GM13976 (cell line): ENCODE data around the gene SMIM15.

Experiments used
- DNase-seq: peaks from one replicate; pipeline ENCODE4 v3.0.0; 2012; ENCODE audit warnings: low spot score
- in situ Hi-C: fragments of 300-500 bp; cut with MboI; formaldehyde crosslinking; loops from one replicate; pipeline ENCODE4 v1.12.0; 2022; ENCODE audit warnings: low sequenced_read_pairs, mixed read lengths, inconsistent platforms; ENCODE audit not compliant: unreplicated experiment
- TF ChIP-seq, protein P1 (sequence below): IDR thresholded peaks from 2 replicates; pipeline ENCODE4 v1.5.1; 2012; ENCODE audit warnings: borderline replicate concordance, mild to moderate bottlenecking; ENCODE audit not compliant: insufficient read depth; ENCODE audit errors: extremely low read depth, missing control alignments, control extremely low read depth

Gene SMIM15

DNA sequence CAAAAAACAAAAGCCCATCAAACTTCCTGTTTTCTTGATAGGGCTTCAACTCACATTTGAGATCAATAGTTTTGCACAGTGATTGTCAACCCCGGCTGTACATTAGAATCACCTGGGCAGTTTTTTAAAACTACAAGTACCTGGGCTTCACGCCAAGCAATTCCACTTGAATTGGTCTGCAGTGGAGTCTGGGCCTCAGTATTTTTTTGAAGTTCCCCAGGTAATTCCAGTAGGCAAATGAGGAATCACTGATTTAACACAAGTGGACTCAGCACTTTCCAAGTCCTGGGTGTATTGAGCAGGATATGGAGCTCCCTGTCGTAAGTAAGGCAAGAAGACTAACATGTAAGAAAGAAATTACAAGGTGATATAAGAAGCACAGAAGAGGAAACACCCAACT, 14.8 kb upstream of the SMIM15 start:
- in situ Hi-C loops: no loop called here
- TF ChIP-seq, protein P1, sequence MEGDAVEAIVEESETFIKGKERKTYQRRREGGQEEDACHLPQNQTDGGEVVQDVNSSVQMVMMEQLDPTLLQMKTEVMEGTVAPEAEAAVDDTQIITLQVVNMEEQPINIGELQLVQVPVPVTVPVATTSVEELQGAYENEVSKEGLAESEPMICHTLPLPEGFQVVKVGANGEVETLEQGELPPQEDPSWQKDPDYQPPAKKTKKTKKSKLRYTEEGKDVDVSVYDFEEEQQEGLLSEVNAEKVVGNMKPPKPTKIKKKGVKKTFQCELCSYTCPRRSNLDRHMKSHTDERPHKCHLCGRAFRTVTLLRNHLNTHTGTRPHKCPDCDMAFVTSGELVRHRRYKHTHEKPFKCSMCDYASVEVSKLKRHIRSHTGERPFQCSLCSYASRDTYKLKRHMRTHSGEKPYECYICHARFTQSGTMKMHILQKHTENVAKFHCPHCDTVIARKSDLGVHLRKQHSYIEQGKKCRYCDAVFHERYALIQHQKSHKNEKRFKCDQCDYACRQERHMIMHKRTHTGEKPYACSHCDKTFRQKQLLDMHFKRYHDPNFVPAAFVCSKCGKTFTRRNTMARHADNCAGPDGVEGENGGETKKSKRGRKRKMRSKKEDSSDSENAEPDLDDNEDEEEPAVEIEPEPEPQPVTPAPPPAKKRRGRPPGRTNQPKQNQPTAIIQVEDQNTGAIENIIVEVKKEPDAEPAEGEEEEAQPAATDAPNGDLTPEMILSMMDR: no peak
- DNase-seq: no peak

DNA sequence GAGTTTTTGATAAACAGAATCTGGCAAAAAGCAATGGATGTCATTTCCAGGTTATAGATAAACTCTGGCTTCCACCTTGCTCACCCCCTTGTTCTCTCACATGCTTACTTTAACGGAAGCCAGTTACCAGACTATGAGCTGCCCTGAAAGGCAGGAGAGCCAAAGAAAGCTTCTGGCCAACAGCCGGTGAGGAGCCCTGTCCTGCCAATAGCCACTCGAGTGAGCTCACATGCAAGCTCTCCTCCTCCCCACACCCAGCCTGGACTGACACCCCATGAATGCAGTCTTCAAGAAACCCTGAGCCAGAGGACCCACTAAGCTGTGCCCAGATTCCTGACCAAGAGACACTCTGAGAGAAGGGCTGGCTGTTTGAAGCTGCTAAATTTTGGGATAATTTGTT, 14.4 kb upstream of the SMIM15 start:
- in situ Hi-C loops: no loop called here
- no peak for DNase-seq
- TF ChIP-seq, protein P1: no peak

DNA sequence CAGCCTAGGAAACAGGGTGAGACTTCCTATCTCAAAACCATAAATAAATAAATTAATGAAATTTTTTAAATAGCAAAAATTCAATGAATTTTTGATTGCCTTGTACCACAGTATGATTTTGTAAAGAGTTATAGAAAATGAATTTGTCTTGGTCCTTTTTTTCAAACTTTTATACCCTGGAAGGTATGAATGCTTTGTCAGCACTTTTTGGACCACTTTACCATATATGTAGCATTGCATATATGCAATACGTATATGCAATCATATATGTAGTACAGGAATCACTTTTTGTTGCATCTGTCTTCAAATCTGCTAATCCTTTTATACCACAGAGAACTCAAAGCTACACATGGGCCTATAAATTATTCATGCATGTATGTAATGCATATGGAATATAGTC, 9.2 kb upstream of the SMIM15 start:
- TF ChIP-seq, protein P1: no peak
- in situ Hi-C loops: no loop called here
- no peak for DNase-seq

DNA sequence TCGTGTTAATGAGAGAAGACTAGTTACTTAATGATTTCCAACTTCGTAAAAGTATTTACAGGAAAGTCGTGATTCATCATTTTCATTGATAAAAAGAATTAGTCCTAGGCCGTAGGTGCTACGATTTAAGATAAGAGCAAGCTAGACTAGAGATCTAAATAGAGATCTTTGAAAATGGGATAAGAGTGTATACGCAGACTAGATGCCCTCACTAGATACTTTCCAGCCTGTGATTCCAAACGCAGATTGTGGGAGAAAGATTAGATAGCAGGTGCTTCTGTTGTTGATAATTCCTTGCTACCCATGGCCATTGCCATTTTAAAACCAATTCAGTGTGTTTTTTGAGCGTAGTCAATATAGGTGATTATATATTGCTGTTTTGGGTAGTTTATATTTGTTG, 6.7 kb upstream of the SMIM15 start:
- DNase-seq: no peak
- TF ChIP-seq, protein P1: no peak
- in situ Hi-C loops: no loop called here

DNA sequence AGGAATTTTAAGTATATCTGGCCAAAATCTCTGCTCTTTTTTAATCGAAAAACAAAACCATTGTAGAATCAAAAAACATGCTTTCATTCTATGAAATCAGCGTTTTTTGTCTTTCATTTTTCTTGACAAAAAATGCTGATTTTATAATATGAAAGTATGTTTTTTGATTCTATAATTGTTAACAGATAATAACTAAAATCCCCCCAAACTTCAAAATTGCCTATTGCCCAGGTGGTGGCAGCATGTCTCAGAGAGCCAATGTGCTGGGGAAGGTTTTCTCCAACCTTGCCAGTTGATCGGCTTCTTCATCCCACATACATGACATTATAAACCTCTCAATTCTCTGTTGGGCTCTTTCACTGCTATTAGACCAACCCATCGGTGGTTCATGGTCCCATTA, 5.1 kb upstream of the SMIM15 start:
- DNase-seq: peak; percentile 53
- in situ Hi-C loops: no loop called here
- TF ChIP-seq, protein P1: peak; percentile 31

DNA sequence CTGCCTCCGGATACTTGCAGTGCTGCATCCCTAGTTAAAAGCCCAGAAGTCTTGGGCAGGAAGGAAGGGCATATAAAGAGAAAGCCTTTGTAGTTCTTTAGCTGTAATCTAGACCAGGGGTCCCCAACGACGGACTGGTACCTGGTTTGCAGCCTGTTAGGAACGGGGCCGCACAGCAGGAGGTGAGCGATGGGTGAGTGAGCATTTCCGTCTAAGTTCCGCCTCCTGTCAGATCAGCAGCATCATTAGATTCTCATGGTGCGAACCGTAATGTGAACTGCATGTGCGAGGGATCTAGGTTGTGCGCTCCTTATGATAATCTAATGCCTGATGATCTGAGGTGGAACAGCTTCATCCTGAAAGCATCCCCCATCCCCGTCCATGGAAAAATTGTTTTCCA, 1.6 kb upstream of the SMIM15 start:
- in situ Hi-C loops: no loop called here
- no peak for DNase-seq
- TF ChIP-seq, protein P1: no peak

DNA sequence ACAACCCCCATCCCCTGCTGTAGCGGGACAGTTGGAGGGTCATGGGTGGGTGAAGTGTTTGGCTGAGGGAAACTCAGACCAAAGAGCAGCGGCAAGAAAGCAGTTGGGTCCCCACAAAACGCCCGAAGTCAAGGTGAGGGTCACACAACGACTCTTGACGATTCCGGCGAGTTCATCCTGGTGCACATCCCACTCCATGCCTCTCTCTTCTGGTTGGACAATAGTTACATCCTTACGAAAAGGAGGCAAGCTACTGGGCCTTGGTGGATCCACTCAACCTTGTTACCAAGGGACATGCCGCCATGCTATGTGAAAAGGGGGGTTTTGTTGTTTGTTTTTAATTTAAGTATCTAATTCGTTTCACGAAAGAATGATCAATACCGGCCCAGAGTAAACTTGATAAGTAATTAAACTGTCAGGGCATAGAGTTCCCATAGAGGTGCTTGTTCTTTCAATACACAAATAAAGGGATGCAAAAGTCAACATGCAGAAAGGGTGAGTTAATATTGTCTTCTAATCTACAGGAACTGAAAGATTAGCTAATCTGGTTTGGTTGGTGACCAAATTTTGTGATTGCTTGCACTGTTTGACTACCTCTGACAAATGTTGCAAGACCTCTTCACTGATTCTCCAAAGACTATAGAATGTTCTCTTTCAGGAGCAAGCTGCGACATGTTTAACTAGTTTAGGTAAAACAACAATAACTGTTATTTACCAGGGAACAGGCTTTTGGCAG, 732 bp upstream of the SMIM15 start:
- DNase-seq: peak; percentile 50
- TF ChIP-seq, protein P1: no peak
- in situ Hi-C loops: no loop called here
